Epithelial cell of proximal tubule (primary cell): ENCODE measurements around the gene CELF5. TPM values are rescaled to one million over a fixed set of nuclear protein-coding genes. Genes with fewer than 3 reads are reported as not detected.
A peak's percentile ranks its signal among the peaks of the same experiment; 100 is the strongest.
"Not testable (repeated sequence)": the region's sequence is repeated elsewhere in the genome, so short reads cannot be mapped to it uniquely, and the experiment has no call there.

Experiments
- DNase-seq: peaks from one replicate; pipeline ENCODE4 v3.0.0-alpha.2; 2011; ENCODE audit warnings: low read depth
- H3K4me3 ChIP-seq: 2 replicates; pipeline ENCODE4 v1.5.1; 2011; ENCODE audit warnings: low read depth, mild to moderate bottlenecking, low read length
- CTCF ChIP-seq: conservative IDR thresholded peaks from 2 replicates; pipeline ENCODE4 v1.5.1; 2012; ENCODE audit warnings: low read depth, mild to moderate bottlenecking, low read length
- total RNA-seq: library from RNA; depleted of rRNA; stranded (reverse); fragments of >200 nt; gene quantifications from 2 replicates; pipeline ENCODE4 v1.2.3, GENCODE V29; 2015

The CELF5 gene
- total RNA-seq, 1 donor from 2014 or later: not detected

- TF ChIP-seq CTCF: no peak
- H3K4me3 ChIP-seq: no peak overlapping the region
- no peak for DNase-seq
These were observed 98.6 kb downstream of the CELF5 start for GRCh38 chr19:3323026-3323425.

GRCh38 chr19:3323658-3324057 is 99.2 kb downstream of the CELF5 start:
- no peak overlapping the region for H3K4me3 ChIP-seq
- no peak for TF ChIP-seq CTCF
- DNase-seq: no peak

GRCh38 chr19:3324405-3324856 is 100.0 kb downstream of the CELF5 start:
- DNase-seq: no peak
- TF ChIP-seq CTCF: peak; percentile 88
- H3K4me3 ChIP-seq: no peak overlapping the region

- H3K4me3 ChIP-seq: no peak overlapping the region
- no peak for DNase-seq
- TF ChIP-seq CTCF: no peak
These were observed 101.0 kb downstream of the CELF5 start for GRCh38 chr19:3325451-3325850.

GRCh38 chr19:3328743-3329142 is 104.3 kb downstream of the CELF5 start:
- no peak overlapping the region for H3K4me3 ChIP-seq
- DNase-seq: no peak
- no peak for TF ChIP-seq CTCF

- H3K4me3 ChIP-seq: no peak overlapping the region
- no peak for DNase-seq
- TF ChIP-seq CTCF: no peak
These were observed 105.6 kb downstream of the CELF5 start for GRCh38 chr19:3330047-3330446.

- H3K4me3 ChIP-seq, DNase-seq: not testable (repeated sequence)
These were observed 107.8 kb downstream of the CELF5 start for GRCh38 chr19:3332232-3332631.

- H3K4me3 ChIP-seq: no peak overlapping the region
- TF ChIP-seq CTCF: no peak
- no peak for DNase-seq
These were observed 108.6 kb downstream of the CELF5 start for GRCh38 chr19:3333020-3333583.
